H1 (cell line): ENCODE data around the gene CD300C. TPM values are rescaled to one million over a fixed set of nuclear protein-coding genes. Genes with fewer than 3 reads are reported as not detected.

Experiments
- CTCF ChIA-PET: fragments of 300-600 bp; sonication (Branson Sonifier 250); formaldehyde crosslinking; loops from one replicate; lab custom pipeline; 2021; ENCODE audit not compliant: partially characterized antibody; lab: Charles Lee
- POLR2A ChIA-PET: fragments of 300-600 bp; sonication (Branson Sonifier 250); formaldehyde crosslinking; loops from one replicate; lab custom pipeline; 2021; ENCODE audit warnings: inconsistent platforms; ENCODE audit not compliant: partially characterized antibody; lab: Charles Lee
- DNase-seq, 2 experiments: peaks; one replicate each; pipeline versions ENCODE4 v3.0.0 to v3.0.0-alpha.2; 2010 to 2022; ENCODE audit warnings: low spot score in 2 of 2, low read depth in 1 of 2, mixed read lengths in 1 of 2
- FAIRE-seq: peaks from 2 replicates; lab custom pipeline; 2011; peaks lifted over from hg19 to GRCh38; lab: Jason Lieb, UNC
- H2AFZ ChIP-seq: 2 replicates; pipeline ENCODE4 v1.8.1; 2012; ENCODE audit warnings: low read length, inconsistent platforms
- H2AK5ac ChIP-seq: 2 replicates; pipeline ENCODE4 v1.6.1; 2013; ENCODE audit warnings: low read depth, low read length
- H2BK120ac ChIP-seq: replicated peaks from 2 replicates; pipeline ENCODE3; 2013; ENCODE audit warnings: low read depth, low read length, inconsistent platforms
- H2BK12ac ChIP-seq: 2 replicates; pipeline ENCODE4 v1.6.1; 2013; ENCODE audit warnings: low read depth, low read length
- H2BK15ac ChIP-seq: 2 replicates; pipeline ENCODE4 v1.6.1; 2013; ENCODE audit warnings: low read length
- H2BK20ac ChIP-seq: 2 replicates; pipeline ENCODE4 v1.6.1; 2013; ENCODE audit warnings: low read length
- H2BK5ac ChIP-seq: 2 replicates; pipeline ENCODE4 v1.6.1; 2013; ENCODE audit warnings: low read depth, low read length
- H3K14ac ChIP-seq: 2 replicates; pipeline ENCODE4 v1.6.1; 2013; ENCODE audit warnings: inconsistent platforms; ENCODE audit not compliant: insufficient read length
- H3K18ac ChIP-seq: 2 replicates; pipeline ENCODE4 v1.6.1; 2013; ENCODE audit warnings: low read length; ENCODE audit errors: extremely low read depth
- H3K23ac ChIP-seq: 2 replicates; pipeline ENCODE4 v1.6.1; 2013; ENCODE audit warnings: inconsistent platforms; ENCODE audit not compliant: insufficient read length
- H3K23me2 ChIP-seq: 2 replicates; pipeline ENCODE4 v1.6.1; 2013; ENCODE audit warnings: low read depth, low read length
- H3K27ac ChIP-seq: 2 replicates; pipeline ENCODE4 v1.6.1; 2011; ENCODE audit warnings: low read depth, low read length, inconsistent platforms
- H3K27me3 ChIP-seq, 4 experiments: replicated peaks in 1 of 4; 1 replicate in 1 of 4; 2 replicates in 3 of 4; pipeline versions ENCODE4 v1.6.1 to v1.8.1; 2011 to 2013; ENCODE audit warnings: low read length in 3 of 4, mild to moderate bottlenecking in 3 of 4, inconsistent platforms in 2 of 4, mixed read lengths in 2 of 4, moderate library complexity in 1 of 4; ENCODE audit not compliant: control insufficient read depth in 3 of 4, insufficient read depth in 3 of 4; ENCODE audit errors: extremely low read depth in 1 of 4
- H3K36me3 ChIP-seq, 4 experiments: 2 replicates each; pipeline versions ENCODE4 v1.6.1 to v1.8.1; 2011 to 2013; ENCODE audit warnings: mild to moderate bottlenecking in 4 of 4, low read length in 3 of 4, moderate library complexity in 2 of 4, control low read depth in 1 of 4, inconsistent platforms in 1 of 4; ENCODE audit not compliant: insufficient read depth in 4 of 4, control insufficient read depth in 2 of 4
- H3K4ac ChIP-seq: replicated peaks from 2 replicates; pipeline ENCODE3; 2013; ENCODE audit warnings: low read length, low read depth, mixed read lengths, inconsistent platforms; ENCODE audit not compliant: insufficient read length
- H3K4me1 ChIP-seq, 4 experiments: replicated peaks in 1 of 4; 1 replicate in 1 of 4; 2 replicates in 3 of 4; pipeline versions ENCODE4 v1.6.1 to v1.8.1; 2011 to 2013; ENCODE audit warnings: low read length in 3 of 4, inconsistent platforms in 2 of 4, mixed read lengths in 1 of 4; ENCODE audit not compliant: insufficient read depth in 4 of 4, control insufficient read depth in 3 of 4
- H3K4me2 ChIP-seq, 2 experiments: 2 replicates each; pipeline versions ENCODE4 v1.6.1 to v1.8.1; 2011 to 2013; ENCODE audit warnings: low read depth in 2 of 2, low read length in 2 of 2, control low read depth in 1 of 2, inconsistent platforms in 1 of 2, mild to moderate bottlenecking in 1 of 2; ENCODE audit not compliant: insufficient read depth in 1 of 2
- H3K4me3 ChIP-seq, 4 experiments: fragments of 200-600, 300-600 bp in 1 of 4; sonication (generic), shearing (Covaris generic), sonication (Bioruptor Twin) in 1 of 4; 2 replicates each; pipeline versions ENCODE4 v1.5.1 to v1.8.1; 2011 to 2016; ENCODE audit warnings: low read length in 4 of 4, low read depth in 3 of 4, control low read depth in 2 of 4, inconsistent platforms in 2 of 4, mild to moderate bottlenecking in 2 of 4, mixed read lengths in 1 of 4, moderate library complexity in 1 of 4; ENCODE audit not compliant: insufficient read depth in 2 of 4; ENCODE audit errors: extremely low read depth in 1 of 4
- H3K56ac ChIP-seq: replicated peaks from 2 replicates; pipeline ENCODE3; 2013; ENCODE audit warnings: low read depth, mild to moderate bottlenecking, mixed read lengths, low read length, inconsistent platforms; ENCODE audit not compliant: insufficient read length
- H3K79me1 ChIP-seq: 2 replicates; pipeline ENCODE4 v1.6.1; 2013; ENCODE audit warnings: low read depth, low read length, control low read depth
- H3K79me2 ChIP-seq, 2 experiments: 2 replicates each; pipeline versions ENCODE4 v1.6.1 to v1.8.1; 2012 to 2013; ENCODE audit warnings: low read length in 2 of 2, mild to moderate bottlenecking in 2 of 2, inconsistent platforms in 1 of 2; ENCODE audit not compliant: insufficient read depth in 2 of 2, control insufficient read depth in 1 of 2
- H3K9ac ChIP-seq, 4 experiments: replicated peaks in 1 of 4; 1 replicate in 1 of 4; 2 replicates in 3 of 4; pipeline versions ENCODE4 v1.6.1 to v1.8.1; 2011 to 2013; ENCODE audit warnings: low read depth in 3 of 4, low read length in 3 of 4, control low read depth in 2 of 4, mild to moderate bottlenecking in 2 of 4, moderate library complexity in 2 of 4, inconsistent platforms in 1 of 4; ENCODE audit errors: extremely low read depth in 1 of 4
- H3K9me3 ChIP-seq, 2 experiments: 2 replicates each; pipeline versions ENCODE4 v1.6.1 to v1.8.1; 2012 to 2013; ENCODE audit warnings: mild to moderate bottlenecking in 2 of 2, moderate library complexity in 2 of 2, control low read depth in 1 of 2, inconsistent platforms in 1 of 2, low read depth in 1 of 2, low read length in 1 of 2, mixed read lengths in 1 of 2; ENCODE audit not compliant: insufficient read depth in 2 of 2
- H4K20me1 ChIP-seq, 2 experiments: replicated peaks in 1 of 2; 2 replicates each; pipeline versions ENCODE3 to v1.8.1; 2011 to 2013; ENCODE audit warnings: inconsistent platforms in 2 of 2, low read length in 2 of 2, mild to moderate bottlenecking in 1 of 2; ENCODE audit not compliant: insufficient read depth in 2 of 2, control insufficient read depth in 1 of 2
- H4K5ac ChIP-seq: 2 replicates; pipeline ENCODE4 v1.6.1; 2013; ENCODE audit warnings: low read length, low read depth, mixed read lengths, inconsistent platforms; ENCODE audit not compliant: insufficient read length
- H4K8ac ChIP-seq: 2 replicates; pipeline ENCODE4 v1.8.0; 2013; ENCODE audit warnings: mild to moderate bottlenecking, moderate library complexity, low read length, inconsistent platforms; ENCODE audit not compliant: insufficient read depth; ENCODE audit errors: extremely low read depth
- H4K91ac ChIP-seq: replicated peaks from 2 replicates; pipeline ENCODE3; 2013; ENCODE audit warnings: low read length, mixed read lengths, inconsistent platforms; ENCODE audit not compliant: insufficient read length
- ASH2L ChIP-seq: fragments of 200-600, 300-600 bp; sonication (generic); IDR thresholded peaks from one replicate; pipeline ENCODE4 v1.7.1; 2017; ENCODE audit warnings: low read length
- ATF3 ChIP-seq: IDR thresholded peaks from 2 replicates; pipeline ENCODE4 v1.6.1; 2011; ENCODE audit warnings: low read depth, mild to moderate bottlenecking, low read length; ENCODE audit not compliant: insufficient read depth
- CTBP2 ChIP-seq: IDR thresholded peaks from 2 replicates; pipeline ENCODE4 v1.7.0; 2011; ENCODE audit warnings: borderline replicate concordance, mild to moderate bottlenecking, moderate library complexity, mixed read lengths, low read length; ENCODE audit not compliant: insufficient read depth, insufficient read length
- EP300 ChIP-seq, 2 experiments: IDR thresholded peaks; 1 replicate in 1 of 2; 2 replicates in 1 of 2; pipeline ENCODE4 v1.6.1; 2011 to 2012; ENCODE audit warnings: low read depth in 2 of 2, low read length in 2 of 2, mild to moderate bottlenecking in 2 of 2, borderline replicate concordance in 1 of 2, inconsistent platforms in 1 of 2, moderate library complexity in 1 of 2
- FOSL1 ChIP-seq: IDR thresholded peaks from 2 replicates; pipeline ENCODE4 v1.6.1; 2011; ENCODE audit warnings: mild to moderate bottlenecking, low read depth, low read length, moderate library complexity; ENCODE audit not compliant: insufficient read depth
- GTF2F1 ChIP-seq: IDR thresholded peaks from 2 replicates; pipeline ENCODE4 v1.6.1; 2012; ENCODE audit warnings: low read depth, low read length, improper control_type of control experiment, borderline replicate concordance
- JUND ChIP-seq: IDR thresholded peaks from 2 replicates; pipeline ENCODE4 v1.6.1; 2011; ENCODE audit warnings: mild to moderate bottlenecking, improper control_type of control experiment, low read length
- SIN3A ChIP-seq, 2 experiments: IDR thresholded peaks in 1 of 2; conservative IDR thresholded peaks in 1 of 2; 2 replicates each; pipeline ENCODE4 v1.6.1; 2011 to 2012; ENCODE audit warnings: low read length in 2 of 2, improper control_type of control experiment in 1 of 2, low read depth in 1 of 2, mild to moderate bottlenecking in 1 of 2
- SIX5 ChIP-seq: IDR thresholded peaks from 2 replicates; pipeline ENCODE4 v1.6.1; 2011; ENCODE audit warnings: mild to moderate bottlenecking, low read depth, low read length
- WGBS, 2 experiments: shearing (Covaris generic) in 1 of 2; methylation state at CpG; one replicate each; pipeline versions ENCODE4 v1.1.6 to v1.1.7; 2013 to 2015; ENCODE audit warnings: low lambda C conversion rate in 2 of 2, mixed read lengths in 2 of 2, inconsistent platforms in 1 of 2, low coverage in 1 of 2, missing lambda C conversion rate in 1 of 2; ENCODE audit not compliant: insufficient replicate concordance in 2 of 2, insufficient coverage in 1 of 2, insufficient read length in 1 of 2; ENCODE audit errors: extremely low coverage in 1 of 2, missing lambda C conversion rate in 1 of 2; 5-methylcytosine and 5-hydroxymethylcytosine counted together
- polyA plus RNA-seq, 7 experiments: library from polyadenylated mRNA; depleted of rRNA in 3 of 7; stranded (reverse) in 5 of 7; unstranded in 2 of 7; fragments of >200 nt in 5 of 7; fragments of 200-250 nt in 2 of 7; gene quantifications; 1 replicate in 5 of 7; 2 replicates in 1 of 7; 4 replicates in 1 of 7; pipeline versions ENCODE4 v1.2.1 to v1.2.3, GENCODE V29; 2011 to 2013; ENCODE audit warnings: missing spikeins in 2 of 7, mixed read lengths in 2 of 7
- total RNA-seq: library from RNA; stranded (reverse); fragmentation: NEBNext Ultra II Directional; extraction: Animal tissue kit (Norgen Biotek cat#: 25700); gene quantifications from 2 replicates; pipeline ENCODE4 v1.2.1, GENCODE V29; 2021

CD300C gene
- total and polyA plus RNA-seq, 2 of the 8 experiments (the other 6 are each of a cell fraction or from before 2014, with no cell fraction given): not detected

DNA sequence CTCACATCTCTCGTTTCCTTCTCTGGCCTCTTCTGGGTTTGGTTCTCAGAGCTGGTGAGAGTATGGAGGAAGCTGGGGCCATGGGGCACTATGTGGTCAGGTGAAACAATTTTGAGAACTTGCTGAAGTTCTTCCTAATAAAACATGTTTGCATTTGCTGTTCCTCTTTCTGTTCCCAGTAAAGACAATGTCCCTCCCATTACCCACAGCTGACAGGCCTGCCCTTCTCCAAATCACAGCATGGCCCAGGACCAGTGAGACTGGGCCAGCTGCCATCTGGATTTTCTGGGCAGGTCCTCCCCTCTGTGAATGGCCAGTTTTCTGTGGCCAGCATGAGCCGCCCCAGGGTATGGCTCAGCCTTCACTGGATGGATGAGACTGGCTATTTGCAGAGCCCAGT lies 21.5 kb upstream of the CD300C start, which contains the start of gene CD300H:
TSS of gene CD300H (minus strand) at position 113 of the 400 bp plus-strand sequence.
- peaks cover 0 to 3% (median 2%) of the 10 kb centered on the region in 4 experiments; a peak in 3 of 7 replicates for H3K4me1 ChIP-seq
- no peak within 1 kb of the TSS for H3K18ac ChIP-seq
- no peak within 1 kb of the TSS for H2AFZ ChIP-seq
- peak within 1 kb of the TSS; percentile 87 for H4K91ac ChIP-seq
- H4K8ac ChIP-seq: 0 out of 2 replicates have a peak within 1 kb of the TSS, but pooled peaks have one; percentile 1
- no peaks in the 10 kb centered on the region for H3K9me3 ChIP-seq
- H3K27ac ChIP-seq: no peak within 1 kb of the TSS
- H3K36me3 ChIP-seq: no peaks in the 10 kb centered on the region
- no peak for TF ChIP-seq FOSL1
- TF ChIP-seq SIN3A (conservative IDR thresholded peaks at IDR 0.05 in 1 of 2, IDR thresholded peaks at IDR 0.05 in 1 of 2; ENCODE audit: low read depth in 1 of 2, low read length in 2 of 2): no peak
- no peak for TF ChIP-seq SIX5
- no peak for TF ChIP-seq GTF2F1
- TF ChIP-seq ASH2L: no peak
- TF ChIP-seq ATF3: no peak
- TF ChIP-seq JUND: no peak
- no peak for TF ChIP-seq EP300 (IDR thresholded peaks at IDR 0.05; ENCODE audit: borderline replicate concordance in 1 of 2, low read depth in 2 of 2, low read length in 2 of 2)
- no peak for TF ChIP-seq CTBP2
- no peak within 1 kb of the TSS for H4K5ac ChIP-seq
- H3K79me2 ChIP-seq: no peaks in the 10 kb centered on the region; a peak in 1 of 4 replicates
- peak within 1 kb of the TSS; percentile 91; the same call in 1 of the 2 replicates for H2BK12ac ChIP-seq
- no peak within 1 kb of the TSS for H3K4me2 ChIP-seq
- H2BK20ac ChIP-seq: 0 out of 2 replicates have a peak within 1 kb of the TSS, but pooled peaks have one; percentile 43
- FAIRE-seq: no peak
- H3K56ac ChIP-seq: peak within 1 kb of the TSS; percentile 95
- no peak within 1 kb of the TSS for H3K9ac ChIP-seq
- H3K23ac ChIP-seq: no peak within 1 kb of the TSS
- no peak within 1 kb of the TSS for H3K4ac ChIP-seq
- CTCF ChIA-PET: interaction anchor here (0.7 to 4.2 kb wide), 17 partner anchors 10 to 859 kb away, joined by 3 to 33 read pairs (median 7); partner anchors contain the start of gene CD300LD
- POLR2A ChIA-PET: no interaction called here
- 78% methylated on average over 2 of the region's 2 CpGs; no CpG with 5 or more reads in 1 of the 2 experiments for WGBS, 2 experiments
- H3K27me3 ChIP-seq: peaks cover 0 to 2% (median under 1%) of the 10 kb centered on the region in 4 experiments; a peak in 1 of 7 replicates
- peak within 1 kb of the TSS; percentile 23; the same call in 1 of the 2 replicates for H2BK15ac ChIP-seq
- peaks cover 0 to 13% of the 10 kb centered on the region in 2 experiments for H4K20me1 ChIP-seq
- peaks cover 16% of the 10 kb centered on the region for H3K23me2 ChIP-seq
- H2AK5ac ChIP-seq: peak within 1 kb of the TSS; percentile 79
- H3K4me3 ChIP-seq: no peak within 1 kb of the TSS
- no peak within 1 kb of the TSS; the same call in 1 of the 2 replicates for H2BK5ac ChIP-seq
- no peak within 1 kb of the TSS for H2BK120ac ChIP-seq
- peaks cover 7% of the 10 kb centered on the region for H3K79me1 ChIP-seq
- no peak within 1 kb of the TSS for H3K14ac ChIP-seq
- DNase-seq: no peak
